ENCODE results near the gene DOCK3.

- TF ChIP-seq EZH2phosphoT487 (IDR thresholded peaks at IDR 0.05; ENCODE audit: borderline replicate concordance, low read length): no peak
- TF ChIP-seq, protein P1, sequence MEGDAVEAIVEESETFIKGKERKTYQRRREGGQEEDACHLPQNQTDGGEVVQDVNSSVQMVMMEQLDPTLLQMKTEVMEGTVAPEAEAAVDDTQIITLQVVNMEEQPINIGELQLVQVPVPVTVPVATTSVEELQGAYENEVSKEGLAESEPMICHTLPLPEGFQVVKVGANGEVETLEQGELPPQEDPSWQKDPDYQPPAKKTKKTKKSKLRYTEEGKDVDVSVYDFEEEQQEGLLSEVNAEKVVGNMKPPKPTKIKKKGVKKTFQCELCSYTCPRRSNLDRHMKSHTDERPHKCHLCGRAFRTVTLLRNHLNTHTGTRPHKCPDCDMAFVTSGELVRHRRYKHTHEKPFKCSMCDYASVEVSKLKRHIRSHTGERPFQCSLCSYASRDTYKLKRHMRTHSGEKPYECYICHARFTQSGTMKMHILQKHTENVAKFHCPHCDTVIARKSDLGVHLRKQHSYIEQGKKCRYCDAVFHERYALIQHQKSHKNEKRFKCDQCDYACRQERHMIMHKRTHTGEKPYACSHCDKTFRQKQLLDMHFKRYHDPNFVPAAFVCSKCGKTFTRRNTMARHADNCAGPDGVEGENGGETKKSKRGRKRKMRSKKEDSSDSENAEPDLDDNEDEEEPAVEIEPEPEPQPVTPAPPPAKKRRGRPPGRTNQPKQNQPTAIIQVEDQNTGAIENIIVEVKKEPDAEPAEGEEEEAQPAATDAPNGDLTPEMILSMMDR (IDR thresholded peaks at IDR 0.05; ENCODE audit: low read depth, low read length, poor library complexity, severe bottlenecking): no peak
These were observed 448.8 kb downstream of the DOCK3 start for GRCh38 chr3:51123531-51123930.

Measured in DOHH2 (cell line).